ENCODE results near the gene C19orf25.

C19orf25 gene

GRCh38 chr19:1425902-1426301 lies 53.1 kb downstream of the C19orf25 start:
- DNase-seq = no peak

- DNase-seq = no peak
Measured at GRCh38 chr19:1425102-1425837, 53.7 kb downstream of the C19orf25 start.

- DNase-seq = no peak
Measured at GRCh38 chr19:1424192-1424955, 54.6 kb downstream of the C19orf25 start.

- no peak for DNase-seq
Measured at GRCh38 chr19:1423436-1424191, 55.4 kb downstream of the C19orf25 start.
